Measurements from ENCODE around the gene PRDM16.

DNA sequence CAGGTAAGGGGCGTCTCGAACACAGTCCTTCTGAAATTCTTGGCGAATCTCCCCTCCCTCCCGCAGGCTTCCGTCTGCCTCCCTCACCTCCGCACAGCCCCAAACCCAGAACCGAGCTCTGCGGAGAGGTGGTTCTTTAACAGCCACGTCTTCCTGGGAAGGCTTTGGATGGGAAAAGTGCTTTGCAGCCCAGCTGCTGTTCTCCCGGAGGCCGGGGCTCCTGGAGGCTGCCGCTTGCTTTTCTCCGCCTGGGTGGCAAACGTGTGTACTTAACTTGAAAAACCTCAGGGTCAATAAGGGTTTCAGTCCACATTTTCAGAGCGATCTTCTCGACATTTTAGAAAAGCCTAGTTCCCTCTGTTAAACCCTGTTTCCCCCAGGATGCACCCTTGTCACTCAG is 109.3 kb downstream of the PRDM16 start:
- TF ChIP-seq, protein P1, sequence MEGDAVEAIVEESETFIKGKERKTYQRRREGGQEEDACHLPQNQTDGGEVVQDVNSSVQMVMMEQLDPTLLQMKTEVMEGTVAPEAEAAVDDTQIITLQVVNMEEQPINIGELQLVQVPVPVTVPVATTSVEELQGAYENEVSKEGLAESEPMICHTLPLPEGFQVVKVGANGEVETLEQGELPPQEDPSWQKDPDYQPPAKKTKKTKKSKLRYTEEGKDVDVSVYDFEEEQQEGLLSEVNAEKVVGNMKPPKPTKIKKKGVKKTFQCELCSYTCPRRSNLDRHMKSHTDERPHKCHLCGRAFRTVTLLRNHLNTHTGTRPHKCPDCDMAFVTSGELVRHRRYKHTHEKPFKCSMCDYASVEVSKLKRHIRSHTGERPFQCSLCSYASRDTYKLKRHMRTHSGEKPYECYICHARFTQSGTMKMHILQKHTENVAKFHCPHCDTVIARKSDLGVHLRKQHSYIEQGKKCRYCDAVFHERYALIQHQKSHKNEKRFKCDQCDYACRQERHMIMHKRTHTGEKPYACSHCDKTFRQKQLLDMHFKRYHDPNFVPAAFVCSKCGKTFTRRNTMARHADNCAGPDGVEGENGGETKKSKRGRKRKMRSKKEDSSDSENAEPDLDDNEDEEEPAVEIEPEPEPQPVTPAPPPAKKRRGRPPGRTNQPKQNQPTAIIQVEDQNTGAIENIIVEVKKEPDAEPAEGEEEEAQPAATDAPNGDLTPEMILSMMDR (IDR thresholded peaks at IDR 0.05; ENCODE audit: low read length), result no peak
- TF ChIP-seq EZH2 (optimal IDR thresholded peaks at IDR 0.05; ENCODE audit: low read depth, low read length), result no peak
